WTC11 (cell line): ENCODE measurements around the gene ANXA6. TPM values are rescaled to one million over a fixed set of nuclear protein-coding genes. Genes with fewer than 3 reads are reported as not detected.

Experiments
- ATAC-seq: fragments of 200-7000 bp; cut with Tn5 transposase; 2 replicates; pipeline ENCODE4 v1.10.0; 2021; ENCODE audit warnings: mild to moderate bottlenecking, moderate library complexity
- CTCF ChIA-PET: fragments of 300-600 bp; sonication (Branson Sonifier 250); formaldehyde crosslinking; loops from one replicate; lab custom pipeline; 2021; ENCODE audit warnings: antibody characterized with exemption; lab: Charles Lee
- POLR2A ChIA-PET: fragments of 350-600 bp; sonication (Branson Sonifier 250); formaldehyde crosslinking; loops from one replicate; lab custom pipeline; 2021; ENCODE audit warnings: antibody characterized with exemption; lab: Charles Lee
- DNase-seq: peaks from one replicate; pipeline ENCODE4 v3.0.0; 2021; ENCODE audit warnings: low spot score
- H3K27ac Mint-ChIP-seq: 2 replicates; pipeline ENCODE4 v1.8.0; 2021; ENCODE audit warnings: mixed read lengths
- H3K27me3 Mint-ChIP-seq: 2 replicates; pipeline ENCODE4 v1.8.0; 2021; ENCODE audit warnings: low read depth, mild to moderate bottlenecking, moderate library complexity, mixed read lengths
- H3K36me3 Mint-ChIP-seq: 2 replicates; pipeline ENCODE4 v1.8.0; 2021; ENCODE audit warnings: mixed read lengths
- H3K4me1 Mint-ChIP-seq: 2 replicates; pipeline ENCODE4 v1.8.0; 2022; ENCODE audit warnings: mixed read lengths
- H3K4me3 Mint-ChIP-seq: 2 replicates; pipeline ENCODE4 v1.8.0; 2021; ENCODE audit warnings: mild to moderate bottlenecking, moderate library complexity, mixed read lengths
- H3K9me3 Mint-ChIP-seq: 2 replicates; pipeline ENCODE4 v1.8.0; 2021; ENCODE audit warnings: mixed read lengths
- E2F1 ChIP-seq: sonication (generic); formaldehyde crosslinking; IDR thresholded peaks from 2 replicates; pipeline ENCODE4 v1.8.0; 2022; ENCODE audit warnings: mild to moderate bottlenecking, missing genetic modification reagents
- E2F5 ChIP-seq: sonication (generic); formaldehyde crosslinking; IDR thresholded peaks from 2 replicates; pipeline ENCODE4 v1.8.1; 2022; ENCODE audit warnings: mild to moderate bottlenecking, moderate library complexity, missing genetic modification reagents
- ETV6 ChIP-seq: sonication (generic); formaldehyde crosslinking; IDR thresholded peaks from 2 replicates; pipeline ENCODE4 v1.8.1; 2022; ENCODE audit warnings: mild to moderate bottlenecking, missing genetic modification reagents
- FOXP1 ChIP-seq: sonication (generic); formaldehyde crosslinking; IDR thresholded peaks from 2 replicates; pipeline ENCODE4 v1.8.0; 2022; ENCODE audit warnings: missing genetic modification reagents, mild to moderate bottlenecking, moderate library complexity, borderline replicate concordance
- HMGA2 ChIP-seq: fragments of 250-450 bp; sonication (Bioruptor Pico); IDR thresholded peaks from 2 replicates; pipeline ENCODE4 v1.4.0; 2021; ENCODE audit warnings: mild to moderate bottlenecking, moderate library complexity
- NFE2L1 ChIP-seq: sonication (generic); formaldehyde crosslinking; IDR thresholded peaks from 2 replicates; pipeline ENCODE4 v1.8.1; 2023; ENCODE audit warnings: missing genetic modification reagents
- ZNF232 ChIP-seq: sonication (generic); formaldehyde crosslinking; IDR thresholded peaks from 2 replicates; pipeline ENCODE4 v1.8.0; 2022; ENCODE audit warnings: mild to moderate bottlenecking, missing genetic modification reagents
- ZNF317 ChIP-seq: sonication (generic); formaldehyde crosslinking; IDR thresholded peaks from 2 replicates; pipeline ENCODE4 v1.8.1; 2023; ENCODE audit warnings: low read depth, mild to moderate bottlenecking, moderate library complexity, missing genetic modification reagents, borderline replicate concordance
- total RNA-seq: library from RNA; stranded (reverse); gene quantifications from 3 replicates; pipeline ENCODE4 v1.2.3, GENCODE V29; 2021
- TF ChIP-seq, protein P1 (sequence below): fragments of 250-450 bp; sonication (Bioruptor Pico); IDR thresholded peaks from 2 replicates; pipeline ENCODE4 v1.8.0; 2021; ENCODE audit warnings: mild to moderate bottlenecking
- TF ChIP-seq, protein P2 (sequence below): sonication (generic); formaldehyde crosslinking; IDR thresholded peaks from 2 replicates; pipeline ENCODE4 v1.8.1; 2023; ENCODE audit warnings: mild to moderate bottlenecking, missing genetic modification reagents
- TF ChIP-seq, protein P3 (sequence below): sonication (generic); formaldehyde crosslinking; IDR thresholded peaks from 2 replicates; pipeline ENCODE4 v1.8.1; 2023; ENCODE audit warnings: mild to moderate bottlenecking, missing genetic modification reagents
- TF ChIP-seq, protein P4 (sequence below): sonication (generic); formaldehyde crosslinking; conservative IDR thresholded peaks from 2 replicates; pipeline ENCODE4 v1.8.1; 2023; ENCODE audit warnings: mild to moderate bottlenecking, low read depth, missing genetic modification reagents, moderate library complexity
- TF ChIP-seq, protein P5 (sequence below): sonication (generic); formaldehyde crosslinking; IDR thresholded peaks from 2 replicates; pipeline ENCODE4 v1.8.0; 2022; ENCODE audit warnings: mild to moderate bottlenecking, missing genetic modification reagents

ANXA6 gene
- total RNA-seq, 1 experiment from 2014 or later, result 92.8 TPM

DNA sequence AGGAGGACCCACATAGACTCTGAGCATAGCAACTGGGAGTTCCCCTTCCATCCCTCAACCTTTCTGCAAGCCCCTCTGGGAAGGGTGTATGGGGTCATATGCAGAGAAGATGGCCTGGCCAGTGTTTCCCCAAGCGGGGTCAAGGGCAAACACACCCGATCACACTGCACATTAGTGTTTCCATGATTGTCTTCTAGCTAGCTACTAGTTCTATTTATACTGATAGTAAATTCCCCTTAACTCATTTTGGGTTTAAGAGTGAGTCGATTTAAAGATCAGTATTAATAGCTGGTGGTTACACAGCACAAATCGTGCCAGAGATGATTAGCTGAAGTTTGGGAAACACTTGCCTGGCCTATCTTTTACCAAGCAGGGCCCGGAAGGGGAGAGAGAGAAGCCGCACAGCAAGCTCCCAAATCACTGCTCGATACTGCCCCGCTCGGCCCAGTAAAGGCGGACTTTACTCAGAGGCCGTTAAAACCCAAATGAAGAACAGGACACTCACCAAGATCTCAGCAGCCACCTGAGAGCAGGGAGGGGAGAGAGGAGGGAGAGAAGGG, 47.4 kb downstream of the ANXA6 start (continued):
- TF ChIP-seq, protein P1, sequence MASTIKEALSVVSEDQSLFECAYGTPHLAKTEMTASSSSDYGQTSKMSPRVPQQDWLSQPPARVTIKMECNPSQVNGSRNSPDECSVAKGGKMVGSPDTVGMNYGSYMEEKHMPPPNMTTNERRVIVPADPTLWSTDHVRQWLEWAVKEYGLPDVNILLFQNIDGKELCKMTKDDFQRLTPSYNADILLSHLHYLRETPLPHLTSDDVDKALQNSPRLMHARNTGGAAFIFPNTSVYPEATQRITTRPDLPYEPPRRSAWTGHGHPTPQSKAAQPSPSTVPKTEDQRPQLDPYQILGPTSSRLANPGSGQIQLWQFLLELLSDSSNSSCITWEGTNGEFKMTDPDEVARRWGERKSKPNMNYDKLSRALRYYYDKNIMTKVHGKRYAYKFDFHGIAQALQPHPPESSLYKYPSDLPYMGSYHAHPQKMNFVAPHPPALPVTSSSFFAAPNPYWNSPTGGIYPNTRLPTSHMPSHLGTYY (CRISPR knock-in tag), result no peak
- TF ChIP-seq E2F5 (CRISPR knock-in tag) (no peak), FOXP1 (CRISPR knock-in tag) (no peak), HMGA2 (no peak)
- TF ChIP-seq, protein P2, sequence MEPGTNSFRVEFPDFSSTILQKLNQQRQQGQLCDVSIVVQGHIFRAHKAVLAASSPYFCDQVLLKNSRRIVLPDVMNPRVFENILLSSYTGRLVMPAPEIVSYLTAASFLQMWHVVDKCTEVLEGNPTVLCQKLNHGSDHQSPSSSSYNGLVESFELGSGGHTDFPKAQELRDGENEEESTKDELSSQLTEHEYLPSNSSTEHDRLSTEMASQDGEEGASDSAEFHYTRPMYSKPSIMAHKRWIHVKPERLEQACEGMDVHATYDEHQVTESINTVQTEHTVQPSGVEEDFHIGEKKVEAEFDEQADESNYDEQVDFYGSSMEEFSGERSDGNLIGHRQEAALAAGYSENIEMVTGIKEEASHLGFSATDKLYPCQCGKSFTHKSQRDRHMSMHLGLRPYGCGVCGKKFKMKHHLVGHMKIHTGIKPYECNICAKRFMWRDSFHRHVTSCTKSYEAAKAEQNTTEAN, result no peak

GRCh38 chr5:151108566-151108965, 49.0 kb downstream of the ANXA6 start:
- ChIA-PET CTCF (interaction anchor here (0.6 to 11.9 kb wide), 3 partner anchors 18 to 68 kb away, joined by 3 to 305 read pairs (median 5); no protein-coding TSS in a partner anchor), POLR2A (no interaction called here)
- TF ChIP-seq NFE2L1 (CRISPR knock-in tag) (no peak), ETV6 (no peak), ZNF232 (CRISPR knock-in tag) (no peak), ZNF317 (CRISPR knock-in tag) (no peak), E2F1 (CRISPR knock-in tag) (no peak)
- TF ChIP-seq, protein P3, sequence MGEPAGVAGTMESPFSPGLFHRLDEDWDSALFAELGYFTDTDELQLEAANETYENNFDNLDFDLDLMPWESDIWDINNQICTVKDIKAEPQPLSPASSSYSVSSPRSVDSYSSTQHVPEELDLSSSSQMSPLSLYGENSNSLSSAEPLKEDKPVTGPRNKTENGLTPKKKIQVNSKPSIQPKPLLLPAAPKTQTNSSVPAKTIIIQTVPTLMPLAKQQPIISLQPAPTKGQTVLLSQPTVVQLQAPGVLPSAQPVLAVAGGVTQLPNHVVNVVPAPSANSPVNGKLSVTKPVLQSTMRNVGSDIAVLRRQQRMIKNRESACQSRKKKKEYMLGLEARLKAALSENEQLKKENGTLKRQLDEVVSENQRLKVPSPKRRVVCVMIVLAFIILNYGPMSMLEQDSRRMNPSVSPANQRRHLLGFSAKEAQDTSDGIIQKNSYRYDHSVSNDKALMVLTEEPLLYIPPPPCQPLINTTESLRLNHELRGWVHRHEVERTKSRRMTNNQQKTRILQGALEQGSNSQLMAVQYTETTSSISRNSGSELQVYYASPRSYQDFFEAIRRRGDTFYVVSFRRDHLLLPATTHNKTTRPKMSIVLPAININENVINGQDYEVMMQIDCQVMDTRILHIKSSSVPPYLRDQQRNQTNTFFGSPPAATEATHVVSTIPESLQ, result no peak
- no peak for ATAC-seq
- Mint-ChIP-seq H3K4me3 (no peak overlapping the region), H3K36me3 (peaks cover 16% of the 10 kb centered on the region), H3K27me3 (no peaks in the 10 kb centered on the region; the same call in 1 of the 2 replicates), H3K4me1 (no peaks in the 10 kb centered on the region), H3K27ac (no peak overlapping the region), H3K9me3 (no peaks in the 10 kb centered on the region)
- DNase-seq, result no peak

DNA sequence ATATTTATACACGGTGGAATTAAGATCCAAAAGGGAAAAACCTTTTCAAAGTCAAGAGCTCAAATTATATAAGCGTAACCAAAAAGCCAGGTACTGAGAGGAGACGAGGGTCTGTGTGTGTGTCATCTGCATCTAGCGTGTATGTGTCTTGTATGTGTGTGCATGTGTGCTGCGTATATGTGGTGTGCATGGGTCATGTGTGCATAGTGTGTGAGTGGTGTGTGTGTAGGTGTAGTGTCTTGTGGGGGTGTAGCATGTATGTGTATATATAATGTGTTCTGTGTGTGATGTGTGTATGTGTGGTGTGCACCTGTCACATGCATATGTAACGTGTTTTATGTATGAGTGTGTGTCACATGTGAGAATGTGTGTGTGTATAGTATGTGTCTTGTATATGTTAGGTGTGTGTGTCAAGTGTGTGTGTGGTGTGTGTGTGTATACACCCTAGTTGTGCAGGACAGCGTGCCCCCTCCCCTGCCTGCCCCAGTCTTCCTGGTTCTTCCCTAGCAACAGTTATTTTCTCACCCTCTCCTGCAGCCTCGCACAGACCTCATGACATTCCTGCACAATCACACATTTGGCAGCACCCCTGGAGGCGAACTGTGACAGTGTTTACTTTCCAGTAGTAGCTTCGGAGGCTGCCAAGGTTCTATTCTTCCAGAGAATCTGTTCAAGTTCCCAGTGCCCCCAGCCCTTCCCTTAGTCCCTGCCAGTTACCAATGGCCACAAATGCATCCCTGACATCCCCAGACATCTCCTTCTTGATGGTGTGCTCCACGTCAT, 49.6 kb downstream of the ANXA6 start:
- Mint-ChIP-seq H3K27ac (no peak overlapping the region), H3K27me3 (no peaks in the 10 kb centered on the region; the same call in 1 of the 2 replicates), H3K4me3 (no peak overlapping the region), H3K36me3 (peaks cover 16% of the 10 kb centered on the region), H3K4me1 (no peaks in the 10 kb centered on the region), H3K9me3 (no peaks in the 10 kb centered on the region)
- DNase-seq, result no peak
- POLR2A ChIA-PET, result no interaction called here
- no peak for ATAC-seq
- CTCF ChIA-PET, result interaction anchor here (0.6 to 11.9 kb wide), 3 partner anchors 18 to 69 kb away, joined by 3 to 305 read pairs (median 5); no protein-coding TSS in a partner anchor
- TF ChIP-seq, protein P4, sequence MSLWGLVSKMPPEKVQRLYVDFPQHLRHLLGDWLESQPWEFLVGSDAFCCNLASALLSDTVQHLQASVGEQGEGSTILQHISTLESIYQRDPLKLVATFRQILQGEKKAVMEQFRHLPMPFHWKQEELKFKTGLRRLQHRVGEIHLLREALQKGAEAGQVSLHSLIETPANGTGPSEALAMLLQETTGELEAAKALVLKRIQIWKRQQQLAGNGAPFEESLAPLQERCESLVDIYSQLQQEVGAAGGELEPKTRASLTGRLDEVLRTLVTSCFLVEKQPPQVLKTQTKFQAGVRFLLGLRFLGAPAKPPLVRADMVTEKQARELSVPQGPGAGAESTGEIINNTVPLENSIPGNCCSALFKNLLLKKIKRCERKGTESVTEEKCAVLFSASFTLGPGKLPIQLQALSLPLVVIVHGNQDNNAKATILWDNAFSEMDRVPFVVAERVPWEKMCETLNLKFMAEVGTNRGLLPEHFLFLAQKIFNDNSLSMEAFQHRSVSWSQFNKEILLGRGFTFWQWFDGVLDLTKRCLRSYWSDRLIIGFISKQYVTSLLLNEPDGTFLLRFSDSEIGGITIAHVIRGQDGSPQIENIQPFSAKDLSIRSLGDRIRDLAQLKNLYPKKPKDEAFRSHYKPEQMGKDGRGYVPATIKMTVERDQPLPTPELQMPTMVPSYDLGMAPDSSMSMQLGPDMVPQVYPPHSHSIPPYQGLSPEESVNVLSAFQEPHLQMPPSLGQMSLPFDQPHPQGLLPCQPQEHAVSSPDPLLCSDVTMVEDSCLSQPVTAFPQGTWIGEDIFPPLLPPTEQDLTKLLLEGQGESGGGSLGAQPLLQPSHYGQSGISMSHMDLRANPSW (CRISPR knock-in tag), result no peak
- TF ChIP-seq, protein P5, sequence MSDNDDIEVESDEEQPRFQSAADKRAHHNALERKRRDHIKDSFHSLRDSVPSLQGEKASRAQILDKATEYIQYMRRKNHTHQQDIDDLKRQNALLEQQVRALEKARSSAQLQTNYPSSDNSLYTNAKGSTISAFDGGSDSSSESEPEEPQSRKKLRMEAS (CRISPR knock-in tag), result no peak
